ENCODE measurements around the gene TPM3.

- no peak for TF ChIP-seq CTCF (IDR thresholded peaks at IDR 0.05)
- no peak for TF ChIP-seq POLR2A (IDR thresholded peaks at IDR 0.05)
These were observed 50.7 kb downstream of the TPM3 start for GRCh38 chr1:154141240-154141639.

Measured in sigmoid colon (tissue), 3 donors.